Measurements from ENCODE around the gene SPSB4. TPM values are rescaled to one million over a fixed set of nuclear protein-coding genes. Genes with fewer than 3 reads are reported as not detected.

Gene SPSB4
- total RNA-seq, 1 experiment from 2014 or later, result 0.05 TPM

DNA sequence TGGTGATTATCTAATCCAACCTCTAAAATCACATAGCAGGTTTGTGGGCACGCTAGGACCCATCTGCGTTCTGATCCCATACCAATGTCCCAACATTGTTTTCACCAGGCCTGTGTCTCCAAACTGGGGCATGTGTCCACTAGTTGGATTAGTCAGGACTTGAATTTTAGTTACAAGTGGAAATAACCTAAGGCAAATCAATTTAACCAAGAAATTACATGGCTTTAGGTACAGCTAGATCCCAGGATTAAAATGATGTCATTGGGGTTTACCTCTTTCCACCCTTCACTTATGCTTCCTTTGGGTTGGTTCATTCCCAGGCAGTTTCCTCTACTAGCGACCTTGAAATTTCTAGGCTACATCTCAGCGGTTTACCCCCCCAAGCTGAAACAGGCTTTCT is 133.3 kb downstream of the SPSB4 start:
- H3K36me3 ChIP-seq (ENCODE audit: control insufficient read depth, insufficient read depth, low read length), result no peaks in the 10 kb centered on the region
- no peaks in the 10 kb centered on the region for H3K4me1 ChIP-seq (ENCODE audit: control insufficient read depth, insufficient read depth, low read length)
- no peak overlapping the region for H3K4me3 ChIP-seq (ENCODE audit: low read depth in 2 of 2, low read length in 2 of 2)
- CTCF ChIA-PET, result no interaction called here
- ATAC-seq (no peak), DNase-seq (ENCODE audit: low read depth, low spot score) (no peak)
- no TSS peak for BruUV-seq (replicated peaks)
- peaks cover 9% of the 10 kb centered on the region; the same call in 1 of the 2 replicates for H3K27me3 ChIP-seq (ENCODE audit: control insufficient read depth, insufficient read depth, low read length)
- H3K27ac ChIP-seq (ENCODE audit: low read length), result no peak overlapping the region
- intact Hi-C loops (cut with micrococcal nuclease; ENCODE audit: unreplicated experiment), result no loop called here
- TF ChIP-seq TCF7L2 (IDR thresholded peaks at IDR 0.05; ENCODE audit: low read depth, low read length), result no peak
- no peak for TF ChIP-seq POLR2AphosphoS5 (IDR thresholded peaks at IDR 0.05; ENCODE audit: low read depth, low read length)
- no peak for TF ChIP-seq SIN3A (IDR thresholded peaks at IDR 0.05; ENCODE audit: borderline replicate concordance, insufficient read depth, low read depth, low read length)
- TF ChIP-seq, protein P1, sequence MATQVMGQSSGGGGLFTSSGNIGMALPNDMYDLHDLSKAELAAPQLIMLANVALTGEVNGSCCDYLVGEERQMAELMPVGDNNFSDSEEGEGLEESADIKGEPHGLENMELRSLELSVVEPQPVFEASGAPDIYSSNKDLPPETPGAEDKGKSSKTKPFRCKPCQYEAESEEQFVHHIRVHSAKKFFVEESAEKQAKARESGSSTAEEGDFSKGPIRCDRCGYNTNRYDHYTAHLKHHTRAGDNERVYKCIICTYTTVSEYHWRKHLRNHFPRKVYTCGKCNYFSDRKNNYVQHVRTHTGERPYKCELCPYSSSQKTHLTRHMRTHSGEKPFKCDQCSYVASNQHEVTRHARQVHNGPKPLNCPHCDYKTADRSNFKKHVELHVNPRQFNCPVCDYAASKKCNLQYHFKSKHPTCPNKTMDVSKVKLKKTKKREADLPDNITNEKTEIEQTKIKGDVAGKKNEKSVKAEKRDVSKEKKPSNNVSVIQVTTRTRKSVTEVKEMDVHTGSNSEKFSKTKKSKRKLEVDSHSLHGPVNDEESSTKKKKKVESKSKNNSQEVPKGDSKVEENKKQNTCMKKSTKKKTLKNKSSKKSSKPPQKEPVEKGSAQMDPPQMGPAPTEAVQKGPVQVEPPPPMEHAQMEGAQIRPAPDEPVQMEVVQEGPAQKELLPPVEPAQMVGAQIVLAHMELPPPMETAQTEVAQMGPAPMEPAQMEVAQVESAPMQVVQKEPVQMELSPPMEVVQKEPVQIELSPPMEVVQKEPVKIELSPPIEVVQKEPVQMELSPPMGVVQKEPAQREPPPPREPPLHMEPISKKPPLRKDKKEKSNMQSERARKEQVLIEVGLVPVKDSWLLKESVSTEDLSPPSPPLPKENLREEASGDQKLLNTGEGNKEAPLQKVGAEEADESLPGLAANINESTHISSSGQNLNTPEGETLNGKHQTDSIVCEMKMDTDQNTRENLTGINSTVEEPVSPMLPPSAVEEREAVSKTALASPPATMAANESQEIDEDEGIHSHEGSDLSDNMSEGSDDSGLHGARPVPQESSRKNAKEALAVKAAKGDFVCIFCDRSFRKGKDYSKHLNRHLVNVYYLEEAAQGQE (IDR thresholded peaks at IDR 0.05; ENCODE audit: insufficient read depth in 1 of 2, low read depth in 2 of 2, low read length in 1 of 2), result no peak
- no peak for TF ChIP-seq CTCF (IDR thresholded peaks at IDR 0.05)
- in situ Hi-C loops (cut with HindIII; ENCODE audit: low pct_unique_long_range_greater_than_20kb, low sequenced_read_pairs), result no loop called here
- H3K9me3 ChIP-seq (ENCODE audit: control insufficient read depth, insufficient read depth, low read depth, low read length), result no peaks in the 10 kb centered on the region
- POLR2A ChIA-PET, result interaction anchor here (0.6 kb wide), 1 partner anchor 100 kb away, joined by 3 read pairs; no protein-coding TSS in a partner anchor

DNA sequence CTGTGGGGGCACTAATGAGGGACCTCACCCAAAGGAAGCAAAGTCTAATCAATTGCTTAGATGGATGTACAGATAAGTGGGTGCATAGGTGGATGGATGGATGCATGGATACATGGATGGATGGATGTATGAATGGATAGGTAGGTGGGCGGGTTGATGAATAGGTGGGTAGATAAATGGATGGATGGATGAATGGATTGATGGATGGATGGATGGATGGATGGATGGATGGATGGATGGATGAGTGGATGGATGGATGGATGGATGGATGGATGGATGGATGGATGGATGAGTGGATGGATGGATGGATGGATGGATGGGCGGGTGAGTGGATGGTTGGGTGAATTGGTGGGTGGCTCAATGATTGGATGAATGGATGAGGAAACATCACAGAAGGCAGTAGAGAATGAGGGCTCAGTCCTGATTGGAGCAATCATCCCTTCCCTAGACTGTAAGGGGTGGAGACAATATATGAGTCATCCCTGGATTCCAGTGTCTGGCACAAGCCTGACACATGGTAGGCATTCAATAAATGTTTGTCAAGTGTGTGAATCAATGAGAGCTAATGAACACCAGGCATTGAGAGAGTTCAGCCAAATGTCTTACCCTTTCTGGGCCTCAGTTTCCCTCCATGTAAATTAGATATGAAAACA is 140.1 kb downstream of the SPSB4 start:
- Histone ChIP-seq H3K27ac (ENCODE audit: low read length) (no peak overlapping the region), H3K4me3 (ENCODE audit: low read depth in 2 of 2, low read length in 2 of 2) (no peak overlapping the region), H3K36me3 (ENCODE audit: control insufficient read depth, insufficient read depth, low read length) (no peaks in the 10 kb centered on the region), H3K9me3 (ENCODE audit: control insufficient read depth, insufficient read depth, low read depth, low read length) (no peaks in the 10 kb centered on the region), H3K4me1 (ENCODE audit: control insufficient read depth, insufficient read depth, low read length) (no peaks in the 10 kb centered on the region), H3K27me3 (ENCODE audit: control insufficient read depth, insufficient read depth, low read length) (peaks cover 20% of the 10 kb centered on the region)
- DNase-seq (ENCODE audit: low read depth, low spot score) (no peak), ATAC-seq (no peak)
- in situ Hi-C loops (cut with HindIII; ENCODE audit: low pct_unique_long_range_greater_than_20kb, low sequenced_read_pairs) (no loop called here), intact Hi-C loops (cut with micrococcal nuclease; ENCODE audit: unreplicated experiment) (no loop called here)
- no TSS peak for BruUV-seq (replicated peaks)
- TF ChIP-seq, protein P1 (IDR thresholded peaks at IDR 0.05; ENCODE audit: insufficient read depth in 1 of 2, low read depth in 2 of 2, low read length in 1 of 2), result no peak
- TF ChIP-seq SIN3A (IDR thresholded peaks at IDR 0.05; ENCODE audit: borderline replicate concordance, insufficient read depth, low read depth, low read length) (no peak), POLR2AphosphoS5 (IDR thresholded peaks at IDR 0.05; ENCODE audit: low read depth, low read length) (no peak), TCF7L2 (IDR thresholded peaks at IDR 0.05; ENCODE audit: low read depth, low read length) (no peak), CTCF (IDR thresholded peaks at IDR 0.05) (no peak)
- POLR2A ChIA-PET, result no interaction called here
- CTCF ChIA-PET, result interaction anchor here (0.8 to 1.4 kb wide), 3 partner anchors 63 to 191 kb away, joined by 3 to 6 read pairs (median 5); no protein-coding TSS in a partner anchor
